Cerebellar cortex (tissue), 1 donor: ENCODE data around the gene FSTL4.

Experiments used
- DNase-seq: peaks from one replicate; pipeline ENCODE4 v3.0.0-alpha.2; 2015; ENCODE audit warnings: low spot score

Gene FSTL4

DNA sequence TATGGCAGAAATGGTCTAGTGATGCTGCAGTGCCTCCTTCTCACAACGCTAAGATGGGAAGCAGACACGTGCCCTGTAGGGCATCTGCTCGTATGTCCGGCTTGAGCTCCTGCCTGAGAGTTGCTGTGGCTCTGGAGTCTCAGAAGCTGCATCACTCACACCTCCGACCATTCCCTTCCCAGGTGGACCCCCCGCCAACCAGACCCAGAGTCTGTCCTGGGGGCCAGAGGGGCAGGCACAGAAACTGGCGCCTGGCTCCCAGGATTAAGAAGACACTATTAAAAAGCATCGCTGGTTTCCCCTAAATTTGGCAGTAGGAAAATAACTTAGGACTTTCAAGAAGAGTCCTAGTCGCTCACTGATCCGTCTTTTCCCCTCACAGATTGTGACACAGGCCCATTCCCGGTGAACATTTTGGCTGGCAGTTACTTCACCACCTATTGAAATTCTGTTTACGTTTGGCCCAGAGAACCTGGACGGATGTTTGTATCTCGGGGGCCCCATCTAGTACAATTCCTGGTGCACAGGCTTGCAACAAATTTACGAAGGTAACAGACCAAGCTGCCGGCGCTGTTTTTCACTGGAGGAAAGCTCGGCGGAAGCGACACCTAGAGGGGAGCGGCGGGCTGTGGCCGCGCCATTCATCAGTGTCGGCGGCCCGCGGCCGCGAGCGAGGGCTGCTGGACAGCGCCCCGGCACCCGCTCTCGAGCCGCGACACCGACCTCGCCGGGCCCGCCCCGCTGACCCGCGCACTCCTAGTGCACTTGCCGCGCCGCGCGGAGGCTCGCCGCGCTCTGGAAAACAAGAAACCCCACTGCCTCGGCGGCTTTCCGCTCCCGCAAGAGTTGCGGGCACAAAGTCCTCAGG is 1.6 kb downstream of the FSTL4 start:
- peak; percentile 71 for DNase-seq

DNA sequence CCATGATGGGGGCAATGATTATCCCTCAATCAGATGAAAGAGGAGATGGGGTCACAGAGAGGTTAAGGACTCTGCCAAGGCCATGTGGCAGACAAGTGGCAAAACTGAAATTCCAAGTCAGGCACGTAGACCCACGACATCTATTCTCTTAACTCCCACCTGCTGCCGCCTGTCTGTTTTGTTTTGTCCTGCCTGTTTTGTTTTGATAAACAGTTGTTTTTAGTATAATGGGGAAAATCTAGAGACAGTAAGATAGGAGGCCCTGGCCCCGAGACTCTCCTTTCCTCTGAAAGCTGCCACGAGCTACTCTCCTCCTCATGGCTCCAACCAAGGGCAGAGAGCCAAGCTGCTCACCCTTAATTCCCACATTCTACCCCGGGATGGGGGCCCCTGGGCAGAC is 4.9 kb downstream of the FSTL4 start:
- DNase-seq = no peak

DNA sequence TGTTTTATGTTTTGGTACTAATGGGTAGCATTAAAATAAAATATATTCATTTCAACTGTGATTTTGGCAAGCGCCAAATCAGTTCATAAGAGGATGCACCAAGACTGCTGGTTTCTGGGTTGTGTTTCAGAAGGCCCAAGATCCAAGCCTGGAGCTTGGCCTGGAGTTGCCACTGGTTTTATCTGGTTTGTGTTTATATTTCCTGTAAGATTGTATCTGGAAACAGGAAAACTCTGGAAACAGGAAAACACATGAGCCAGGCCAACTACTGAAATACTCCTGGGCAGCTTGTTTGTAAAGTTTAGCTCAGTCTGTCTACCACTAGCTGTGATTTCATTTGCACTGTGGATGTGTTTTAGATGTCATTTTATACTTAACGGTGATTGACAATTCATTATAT is 5.5 kb downstream of the FSTL4 start:
- no peak for DNase-seq

DNA sequence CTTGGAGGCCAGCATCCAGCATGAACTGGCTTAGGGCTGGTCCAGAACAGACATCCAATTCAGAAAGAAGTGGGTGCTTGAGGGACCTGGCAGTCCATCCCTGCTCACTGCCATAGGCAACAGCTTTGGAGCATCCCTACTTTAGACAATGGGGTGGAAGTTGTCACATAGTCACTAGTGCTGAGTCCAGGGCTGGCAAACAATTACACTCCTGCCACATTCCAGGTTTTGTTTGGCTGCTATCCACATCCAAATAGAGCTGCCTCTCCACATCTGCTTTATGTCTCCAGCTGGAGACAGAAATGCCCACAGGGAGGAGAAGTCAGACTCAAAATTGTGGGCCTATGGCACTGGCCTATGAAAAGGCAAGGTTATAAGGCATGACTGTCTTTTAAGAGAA is 7.0 kb downstream of the FSTL4 start:
- DNase-seq = no peak

DNA sequence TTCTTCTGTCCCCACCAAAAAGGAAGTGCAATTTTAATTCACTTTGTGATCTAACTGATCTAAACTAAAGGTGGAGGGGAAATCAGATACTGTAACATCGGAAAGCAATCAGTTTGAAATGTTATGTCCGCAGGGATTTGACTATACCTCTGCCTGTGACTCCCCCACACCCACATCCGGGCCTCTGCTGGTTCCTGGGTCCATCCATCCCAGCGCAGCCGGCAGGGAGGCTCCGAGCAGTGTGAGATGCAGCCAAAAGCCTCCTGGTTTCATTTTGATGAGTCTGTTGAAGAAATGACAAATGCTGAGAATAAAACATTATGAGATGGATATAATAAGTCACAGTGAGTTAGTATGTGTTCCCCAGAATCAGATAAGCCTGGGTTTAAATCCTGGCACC is 8.6 kb downstream of the FSTL4 start:
- no peak for DNase-seq

DNA sequence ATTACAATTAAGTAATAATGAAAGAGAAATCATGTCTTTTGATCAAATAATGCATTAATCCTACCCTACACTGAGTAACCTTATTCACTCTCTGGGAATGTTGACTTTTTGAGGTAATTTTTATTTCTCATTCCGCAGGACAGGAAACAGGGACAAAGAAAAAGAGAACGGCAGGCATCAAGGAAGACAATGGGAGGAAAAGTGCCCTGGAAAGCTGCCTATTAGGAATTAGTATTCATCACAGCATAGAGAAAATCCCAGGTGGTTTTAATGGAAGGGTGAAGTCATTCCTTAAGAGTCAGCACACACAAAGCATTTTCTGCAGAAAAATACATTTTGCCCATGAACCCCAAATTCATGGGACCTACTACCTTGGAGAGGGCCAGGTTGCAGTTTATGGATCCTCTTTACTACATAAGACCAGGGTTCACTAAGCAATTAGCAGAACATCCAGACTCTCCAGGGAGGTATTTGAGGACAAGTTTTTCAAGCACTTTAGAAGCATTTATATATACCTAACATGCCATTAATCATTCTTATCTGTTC is 9.4 kb downstream of the FSTL4 start:
- no peak for DNase-seq

DNA sequence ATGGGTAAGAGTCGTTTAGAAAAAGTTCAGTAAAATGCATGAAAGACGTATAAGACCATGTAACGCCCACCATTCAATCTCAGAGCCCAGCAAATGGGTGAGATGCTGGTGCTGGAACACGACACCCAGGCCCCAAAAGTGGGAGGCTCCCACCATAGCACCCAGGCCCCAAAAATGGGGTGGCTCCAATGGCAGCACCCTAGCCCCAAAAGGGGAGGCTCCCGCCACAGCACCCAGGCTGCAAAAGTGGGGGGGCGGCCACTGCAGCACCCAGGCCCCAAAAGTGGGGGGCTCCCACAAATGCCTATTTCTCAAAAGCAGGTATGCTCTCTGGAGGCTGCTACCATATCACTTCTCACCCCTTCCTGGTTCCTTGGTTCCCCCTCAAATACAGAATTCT is 12.7 kb downstream of the FSTL4 start:
- DNase-seq = no peak

DNA sequence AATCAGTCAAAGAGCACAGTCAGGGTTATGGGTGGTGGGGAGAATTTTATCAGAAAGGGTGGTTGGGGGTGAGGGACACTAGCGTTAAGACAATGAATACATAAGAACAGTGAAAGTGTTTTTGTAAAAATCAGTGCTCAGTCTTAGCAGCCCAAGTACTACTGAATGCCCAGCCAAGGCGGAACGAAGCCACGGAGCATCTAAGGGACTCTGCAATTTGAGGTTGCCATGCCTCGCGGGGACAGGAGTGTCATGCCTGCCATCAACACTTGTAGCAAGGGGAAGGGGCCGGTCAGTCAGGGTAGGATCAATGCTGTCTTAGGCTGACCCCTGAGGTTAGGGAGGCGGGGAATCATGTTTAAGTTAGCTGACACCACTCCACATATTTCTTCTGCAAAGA is 13.3 kb downstream of the FSTL4 start:
- DNase-seq = no peak

DNA sequence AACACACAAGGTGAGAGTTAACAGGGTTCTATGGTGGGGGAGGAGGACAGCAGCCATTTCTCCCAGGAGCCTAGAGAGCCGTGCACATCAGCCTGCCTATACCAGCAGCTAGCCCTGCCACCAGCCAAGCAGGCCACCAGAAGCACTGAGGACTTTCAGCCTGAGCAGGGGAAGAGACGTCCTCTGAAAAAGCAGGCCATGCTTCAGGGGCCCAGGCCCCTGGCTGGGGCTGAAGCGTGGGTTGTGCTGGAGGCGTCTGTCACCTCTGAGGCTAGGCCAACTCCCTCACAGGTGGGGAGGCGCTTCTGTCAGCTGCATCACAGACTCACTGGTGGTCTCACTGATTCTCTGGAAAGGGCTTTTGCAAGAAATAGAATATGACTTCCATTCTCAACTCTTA is 16.3 kb downstream of the FSTL4 start:
- DNase-seq = no peak

DNA sequence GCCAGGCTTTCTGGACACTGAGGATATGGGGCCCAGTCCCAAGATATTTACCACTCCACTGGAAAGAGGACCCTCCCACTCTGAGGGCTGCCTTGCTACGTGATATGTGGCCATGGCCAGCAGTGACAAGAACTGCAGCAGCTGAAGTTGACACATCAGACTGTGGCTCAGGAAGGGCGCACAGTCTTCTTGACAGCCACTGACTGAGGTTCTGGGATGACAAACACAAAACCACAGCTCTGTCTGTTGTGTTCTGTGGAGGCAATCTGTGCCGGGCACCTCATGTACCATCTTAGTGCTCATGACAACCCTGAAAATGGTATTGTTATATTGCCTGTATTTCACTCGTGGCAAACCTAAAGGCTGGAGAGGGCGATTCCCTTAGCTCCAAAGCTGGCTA is 16.9 kb downstream of the FSTL4 start:
- DNase-seq = no peak

DNA sequence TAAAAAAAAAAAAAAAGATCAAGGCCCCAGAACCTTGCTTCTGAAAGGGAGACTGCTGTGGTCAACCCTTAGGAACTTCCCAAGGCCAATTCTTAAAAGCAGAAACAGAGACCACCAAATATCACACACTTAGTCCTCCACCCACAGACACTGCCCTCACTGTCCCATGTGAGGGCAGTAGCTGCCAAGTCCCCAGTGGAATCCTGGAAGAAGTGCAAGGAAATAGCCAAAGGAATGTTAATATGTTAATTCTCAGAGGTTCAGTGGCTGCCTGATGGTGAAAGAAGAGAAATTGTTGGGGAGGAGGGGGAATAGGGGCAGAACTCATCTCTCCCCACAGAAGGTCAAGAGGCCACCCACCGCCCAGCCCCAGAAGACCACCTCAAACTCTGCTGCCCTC is 23.1 kb downstream of the FSTL4 start:
- DNase-seq = no peak

DNA sequence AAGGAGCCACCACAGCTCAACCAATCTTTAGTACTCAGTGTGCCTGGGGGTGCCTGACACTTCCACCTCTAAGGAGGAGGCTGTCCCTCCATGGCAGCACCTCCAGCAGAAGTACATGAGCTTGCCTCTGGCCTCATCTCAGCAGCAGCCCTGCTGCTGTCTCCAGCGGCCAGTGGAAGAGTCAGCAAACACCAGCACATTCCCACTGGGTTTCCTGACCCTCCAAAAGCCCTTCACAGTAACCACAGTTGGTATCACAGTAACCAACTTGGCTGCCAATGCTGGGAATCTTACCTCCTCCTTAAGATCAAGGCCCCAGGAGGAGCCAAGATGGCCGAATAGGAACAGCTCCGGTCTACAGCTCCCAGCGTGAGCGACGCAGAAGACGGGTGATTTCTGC is 29.4 kb downstream of the FSTL4 start:
- DNase-seq = no peak

DNA sequence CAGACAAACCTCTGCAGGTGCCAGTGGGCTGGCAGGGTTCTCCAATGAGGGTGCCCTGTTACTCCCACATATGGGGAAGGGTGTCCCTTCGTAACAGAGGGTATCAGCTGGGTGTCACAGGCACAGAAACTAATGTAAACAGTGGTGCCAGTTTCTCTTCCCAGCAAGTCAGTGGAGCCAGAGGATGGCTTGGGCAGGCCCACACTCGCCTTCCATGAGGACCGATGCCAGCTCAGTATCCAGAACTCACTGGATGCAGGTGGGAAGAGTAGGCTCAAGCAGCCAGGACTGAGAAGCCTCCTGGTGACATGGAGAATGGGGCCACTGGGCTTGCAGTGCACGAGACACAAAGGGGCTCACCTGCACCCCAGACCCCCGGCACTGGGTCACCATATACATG is 30.4 kb downstream of the FSTL4 start:
- DNase-seq = no peak

DNA sequence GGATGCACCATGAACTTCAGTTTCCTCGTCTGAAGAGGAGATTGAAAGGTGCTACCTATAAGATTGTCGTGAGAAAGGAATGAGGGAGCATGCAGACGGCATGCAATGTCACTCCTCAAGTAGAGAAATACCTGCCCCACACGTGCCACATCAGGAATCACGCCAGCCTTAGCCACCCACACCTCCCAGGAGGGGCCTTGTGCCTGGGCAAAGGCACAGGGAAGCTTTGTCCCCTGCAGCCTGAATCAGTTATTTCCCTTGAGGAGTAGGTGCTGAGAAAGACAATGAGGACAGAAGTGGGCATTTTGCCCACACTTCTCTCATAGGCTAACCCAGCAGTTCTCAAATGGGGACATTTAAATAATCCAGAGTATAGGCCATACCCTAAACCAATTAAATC is 31.0 kb downstream of the FSTL4 start:
- DNase-seq = no peak

DNA sequence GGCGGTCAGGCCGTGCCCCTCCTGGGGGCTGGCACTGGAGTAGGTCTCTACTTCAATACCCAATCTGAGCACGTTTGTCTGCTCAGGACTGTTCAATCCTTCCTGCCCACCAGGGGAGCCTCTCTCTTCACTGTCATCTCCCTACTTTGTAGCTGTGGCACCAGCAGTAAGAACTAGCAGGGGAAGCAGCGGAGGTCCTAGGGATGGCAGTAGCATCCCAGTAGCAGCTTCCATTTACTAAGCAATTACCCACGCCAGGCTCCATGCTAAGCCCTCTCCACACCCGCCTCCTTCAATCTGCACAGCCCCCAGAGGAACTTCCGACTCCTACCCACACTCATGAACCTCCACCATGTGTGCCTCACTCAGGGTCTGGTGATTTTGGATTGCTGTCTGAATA is 31.7 kb downstream of the FSTL4 start:
- DNase-seq = no peak

DNA sequence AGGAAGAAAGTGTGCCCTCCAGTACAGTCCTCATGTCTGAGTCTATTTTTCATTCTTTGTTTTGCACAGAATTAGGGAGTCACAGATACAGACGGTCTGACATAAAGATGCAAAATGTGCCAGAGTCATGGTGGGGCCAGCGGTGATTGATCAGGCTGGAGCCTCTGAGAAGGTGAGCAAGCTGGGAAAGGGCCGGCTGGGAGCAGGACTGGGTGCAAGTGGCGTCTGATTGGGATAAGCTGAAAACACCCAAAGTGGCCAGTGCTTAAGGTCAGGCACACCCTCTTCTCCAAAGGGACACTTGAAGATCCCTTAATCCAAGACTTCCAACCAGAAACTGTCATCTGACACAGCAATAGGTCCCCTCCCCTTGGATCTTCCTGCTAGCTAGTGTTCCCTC is 32.6 kb downstream of the FSTL4 start:
- DNase-seq = no peak

DNA sequence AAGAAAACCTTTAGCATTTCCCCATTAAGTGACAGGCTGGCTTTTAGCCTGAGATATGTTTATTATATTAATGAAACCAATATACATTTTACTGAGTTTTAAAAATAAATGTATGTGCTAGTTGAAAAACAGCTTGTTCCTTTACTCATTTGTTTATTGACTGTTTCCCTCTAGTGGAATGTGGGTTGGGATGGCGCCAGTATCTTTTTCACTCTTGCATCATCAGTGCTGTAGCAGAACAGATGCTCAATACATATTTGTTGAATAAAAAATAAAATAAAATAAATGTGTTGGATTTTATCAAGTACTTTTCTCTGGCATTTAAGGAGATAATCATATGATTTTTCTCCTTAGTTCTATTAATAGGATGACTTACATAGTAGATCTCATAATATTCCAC is 43.0 kb downstream of the FSTL4 start:
- DNase-seq = no peak

DNA sequence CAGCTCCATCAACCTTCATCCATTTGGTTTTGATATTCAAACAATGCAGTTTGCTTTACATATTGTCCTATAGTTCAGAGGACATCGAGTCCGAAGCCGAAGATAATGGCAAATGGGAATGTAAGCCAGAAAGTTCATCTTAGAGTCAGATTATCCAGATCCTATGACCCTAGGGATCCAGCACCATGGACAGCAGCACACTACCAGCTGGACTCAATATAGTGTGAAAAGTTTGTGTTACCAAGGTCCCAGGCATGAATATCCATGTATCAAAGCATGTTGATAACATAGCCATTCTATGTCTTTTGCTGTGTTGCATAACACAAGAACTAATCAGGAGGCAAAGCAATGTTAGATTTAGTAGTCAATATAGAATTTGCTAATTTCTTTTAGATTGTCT is 46.3 kb downstream of the FSTL4 start:
- DNase-seq = no peak

DNA sequence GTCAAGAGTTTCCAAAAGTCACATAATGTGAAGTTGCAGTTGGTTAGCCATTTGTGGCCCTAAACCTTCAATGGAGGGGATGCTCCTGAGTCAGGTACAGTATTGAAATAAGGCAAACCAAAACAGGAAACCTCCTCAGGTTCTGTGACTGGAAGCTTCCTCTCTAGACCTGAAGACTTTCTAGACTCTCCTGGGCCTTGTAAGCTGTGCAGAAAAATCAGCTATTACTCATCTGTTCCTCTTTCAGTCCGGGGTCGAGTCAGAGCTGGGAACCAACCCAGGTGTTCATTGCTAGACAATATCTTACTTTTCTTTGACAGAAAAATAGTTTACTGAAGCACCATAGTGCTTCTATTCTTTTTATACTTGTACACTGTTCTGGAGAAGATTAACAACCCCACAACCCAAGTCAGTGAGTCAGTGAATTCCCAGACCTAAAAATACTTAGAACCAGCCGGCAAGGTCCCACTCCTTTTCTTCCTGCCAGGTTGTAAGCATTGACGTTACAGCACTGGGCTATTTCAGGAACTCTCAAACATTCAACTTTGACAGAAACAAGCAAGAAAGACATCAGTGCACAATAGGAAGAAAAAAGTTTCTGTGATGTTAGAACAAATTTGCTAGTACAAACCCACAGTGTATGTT is 47.3 kb downstream of the FSTL4 start:
- no peak for DNase-seq

DNA sequence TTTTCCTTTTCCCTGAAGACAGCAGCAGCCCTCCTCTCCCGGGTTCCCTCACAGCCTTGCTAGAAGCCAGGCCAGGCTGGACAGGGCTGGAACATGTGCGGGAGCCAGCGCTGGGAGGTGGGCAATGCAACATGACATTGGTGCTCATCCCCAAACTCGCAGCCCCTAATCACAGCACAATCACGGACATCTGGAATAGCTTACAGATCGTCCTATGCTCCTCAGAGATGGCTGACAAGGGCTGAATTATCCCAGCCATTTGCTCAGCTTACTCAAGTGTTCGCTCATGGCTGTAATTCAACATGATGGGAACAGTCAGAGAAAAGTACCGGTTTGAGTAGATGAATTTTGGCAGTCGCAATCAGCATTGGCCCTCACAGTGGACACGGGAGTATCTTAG is 49.8 kb downstream of the FSTL4 start:
- DNase-seq = no peak

DNA sequence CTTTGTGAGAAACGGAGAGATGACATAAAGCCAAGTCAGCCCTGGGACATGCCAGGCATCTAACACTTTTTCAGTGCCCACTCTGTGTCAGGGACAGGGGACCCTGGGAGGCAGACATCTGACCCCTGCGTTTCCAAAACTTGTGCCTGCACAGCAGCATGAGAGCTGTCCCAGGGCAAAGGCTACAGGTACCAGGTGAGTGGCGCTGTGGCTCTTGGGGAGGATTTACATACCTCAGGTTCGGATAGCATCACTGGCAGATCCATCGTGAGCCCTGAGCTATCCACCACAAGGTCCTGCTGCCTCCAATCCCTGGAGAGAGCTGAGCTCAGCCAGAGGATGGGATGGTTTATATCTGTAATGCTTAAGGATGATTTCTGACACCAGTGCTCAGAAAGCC is 52.4 kb downstream of the FSTL4 start:
- DNase-seq = no peak

DNA sequence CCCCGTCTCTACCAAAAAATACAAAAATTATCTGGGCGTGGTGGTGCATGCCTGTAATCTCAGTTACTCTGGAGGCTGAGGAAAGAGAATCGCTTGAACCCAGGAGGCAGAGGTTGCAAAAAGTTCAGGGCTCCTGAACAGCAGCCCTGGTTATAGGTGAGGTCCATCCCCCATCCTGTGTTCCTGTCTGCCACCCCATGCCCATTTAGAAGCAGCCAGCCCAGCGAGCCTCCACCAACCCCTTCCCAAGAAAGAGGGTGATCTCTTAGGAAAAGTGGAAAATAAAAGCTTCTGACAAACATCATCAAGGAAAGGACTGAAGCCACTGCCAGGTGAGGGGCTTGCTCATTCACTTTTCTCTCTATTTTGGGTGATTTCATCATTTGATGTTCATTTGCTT is 55.8 kb downstream of the FSTL4 start:
- DNase-seq = no peak

DNA sequence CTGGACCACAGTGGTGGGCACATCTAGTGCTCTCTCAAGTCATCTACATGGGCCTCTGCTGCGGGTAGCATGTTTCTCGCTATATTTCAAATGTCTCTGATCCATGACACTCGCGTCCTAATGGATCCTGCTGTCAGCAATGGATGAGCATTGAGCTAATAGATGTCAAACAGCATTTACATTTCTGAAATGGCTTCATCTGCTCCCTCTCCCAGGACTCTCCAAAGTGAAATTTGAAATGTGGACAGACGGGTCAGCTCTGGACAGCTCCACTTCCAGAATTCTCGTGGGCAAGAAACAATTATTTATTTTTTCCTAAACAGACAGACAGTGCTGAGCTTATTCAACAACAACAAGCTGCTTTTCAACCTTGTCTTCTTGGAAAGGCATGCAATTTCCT is 58.1 kb downstream of the FSTL4 start:
- no peak for DNase-seq
